ENCODE data around the gene SLC52A3. TPM values are rescaled to one million over a fixed set of nuclear protein-coding genes. Genes with fewer than 3 reads are reported as not detected.

SLC52A3 gene
- total and polyA plus RNA-seq, 2 of the 13 experiments (the other 11 are each of a cell fraction or from before 2014, with no cell fraction given), result 0.03 TPM; not detected in 1

GRCh38 chr20:728256-728944 is 39.9 kb downstream of the SLC52A3 start (continued):
- TF ChIP-seq ZNF260 (CRISPR knock-in tag; IDR thresholded peaks at IDR 0.05; ENCODE audit: borderline replicate concordance, low read depth), result no peak
- TF ChIP-seq SAP130 (CRISPR knock-in tag; IDR thresholded peaks at IDR 0.05; ENCODE audit: low read depth), result peak; percentile 45; the same call in 1 of the 2 replicates
- no peak for TF ChIP-seq MBD4 (IDR thresholded peaks at IDR 0.05; ENCODE audit: borderline replicate concordance, low read length)
- TF ChIP-seq PTBP1 (IDR thresholded peaks at IDR 0.05; ENCODE audit: low read depth, low read length, poor library complexity, severe bottlenecking), result peak; percentile 56
- no peak for TF ChIP-seq ZNF510 (CRISPR knock-in tag; IDR thresholded peaks at IDR 0.05; ENCODE audit: low read depth)
- no peak for TF ChIP-seq ZNF503 (CRISPR knock-in tag; IDR thresholded peaks at IDR 0.05)
- TF ChIP-seq ETV6 (CRISPR knock-in tag; conservative IDR thresholded peaks at IDR 0.05), result peak; percentile 74; the same call in 1 of the 2 replicates
- TF ChIP-seq NFYB (CRISPR knock-in tag; IDR thresholded peaks at IDR 0.05), result no peak
- no peak for TF ChIP-seq SOX5 (CRISPR knock-in tag; IDR thresholded peaks at IDR 0.05; ENCODE audit: borderline replicate concordance)
- peak; percentile 65; the same call in 1 of the 2 replicates for TF ChIP-seq ZMYM4 (CRISPR knock-in tag; IDR thresholded peaks at IDR 0.05)
- no peak for TF ChIP-seq ZNF335 (CRISPR knock-in tag; IDR thresholded peaks at IDR 0.05)
- peak; percentile 59; the same call in 1 of the 2 replicates for TF ChIP-seq PITX1 (CRISPR knock-in tag; IDR thresholded peaks at IDR 0.05)
- TF ChIP-seq TMF1 (CRISPR knock-in tag; IDR thresholded peaks at IDR 0.05; ENCODE audit: low read depth), result no peak
- no peak for TF ChIP-seq GMEB2 (CRISPR knock-in tag; IDR thresholded peaks at IDR 0.05; ENCODE audit: low read depth)
- no peak for TF ChIP-seq ATF1 (CRISPR knock-in tag; IDR thresholded peaks at IDR 0.05)
- peak; percentile 96 for TF ChIP-seq ZNF691 (CRISPR knock-in tag; IDR thresholded peaks at IDR 0.05; ENCODE audit: borderline replicate concordance, low read depth)
- TF ChIP-seq SSRP1 (CRISPR knock-in tag; IDR thresholded peaks at IDR 0.05), result 0 out of 2 replicates have a peak, but pooled peaks have one; percentile 73
- TF ChIP-seq POLR2AphosphoS5 (IDR thresholded peaks at IDR 0.05; ENCODE audit: low read depth, low read length), result no peak
- no peak for TF ChIP-seq ZNF12 (CRISPR knock-in tag; IDR thresholded peaks at IDR 0.05)
- no peak for TF ChIP-seq ZFP36 (IDR thresholded peaks at IDR 0.05; ENCODE audit: borderline replicate concordance, low read depth, low read length, partially characterized antibody)
- peak; percentile 51; the same call in 1 of the 2 replicates for TF ChIP-seq ZSCAN9 (CRISPR knock-in tag; IDR thresholded peaks at IDR 0.05; ENCODE audit: borderline replicate concordance)
- peak; percentile 55; the same call in 1 of the 2 replicates for TF ChIP-seq HDAC2 (CRISPR knock-in tag; IDR thresholded peaks at IDR 0.05)
- TF ChIP-seq FOXC1 (CRISPR knock-in tag; IDR thresholded peaks at IDR 0.05; ENCODE audit: borderline replicate concordance), result peak; percentile 90
- TF ChIP-seq SMAD9 (CRISPR knock-in tag; IDR thresholded peaks at IDR 0.05), result no peak
- TF ChIP-seq KLF6 (CRISPR knock-in tag; IDR thresholded peaks at IDR 0.05), result 0 out of 2 replicates have a peak, but pooled peaks have one; percentile 46
- no peak for TF ChIP-seq SMYD3 (CRISPR knock-in tag; IDR thresholded peaks at IDR 0.05)
- TF ChIP-seq ZNF556 (CRISPR knock-in tag; IDR thresholded peaks at IDR 0.05; ENCODE audit: borderline replicate concordance), result peak; percentile 84
- TF ChIP-seq JUNB (CRISPR knock-in tag; IDR thresholded peaks at IDR 0.05; ENCODE audit: borderline replicate concordance), result no peak
- TF ChIP-seq KDM2A (CRISPR knock-in tag; IDR thresholded peaks at IDR 0.05; ENCODE audit: borderline replicate concordance, low read depth), result peak; percentile 96
